GM06990 (cell line): ENCODE measurements around the gene MUC22.
"Not testable (repeated sequence)": the region's sequence is repeated elsewhere in the genome, so short reads cannot be mapped to it uniquely, and the experiment has no call there.

Experiments
- DNase-seq: peaks from one replicate; pipeline ENCODE4 v3.0.0-alpha.2; 2011; ENCODE audit not compliant: insufficient read length; ENCODE audit errors: extremely low read depth
- H3K27me3 ChIP-seq: replicated peaks from 2 replicates; pipeline ENCODE4 v1.6.0; 2011; ENCODE audit warnings: low read length; ENCODE audit not compliant: control insufficient read depth, insufficient read depth
- H3K36me3 ChIP-seq: 2 replicates; pipeline ENCODE4 v1.5.1; 2011; ENCODE audit warnings: low read length; ENCODE audit not compliant: control insufficient read depth, insufficient read depth
- H3K4me3 ChIP-seq: replicated peaks from 2 replicates; pipeline ENCODE4 v1.5.1; 2011; ENCODE audit warnings: low read depth, mild to moderate bottlenecking, control low read depth, low read length
- TF ChIP-seq, protein P1 (sequence below): IDR thresholded peaks from 2 replicates; pipeline ENCODE4 v1.5.1; 2011; ENCODE audit warnings: low read length, control low read depth, mild to moderate bottlenecking, inconsistent platforms; ENCODE audit not compliant: insufficient read depth, poor library complexity, severe bottlenecking

Gene MUC22

DNA sequence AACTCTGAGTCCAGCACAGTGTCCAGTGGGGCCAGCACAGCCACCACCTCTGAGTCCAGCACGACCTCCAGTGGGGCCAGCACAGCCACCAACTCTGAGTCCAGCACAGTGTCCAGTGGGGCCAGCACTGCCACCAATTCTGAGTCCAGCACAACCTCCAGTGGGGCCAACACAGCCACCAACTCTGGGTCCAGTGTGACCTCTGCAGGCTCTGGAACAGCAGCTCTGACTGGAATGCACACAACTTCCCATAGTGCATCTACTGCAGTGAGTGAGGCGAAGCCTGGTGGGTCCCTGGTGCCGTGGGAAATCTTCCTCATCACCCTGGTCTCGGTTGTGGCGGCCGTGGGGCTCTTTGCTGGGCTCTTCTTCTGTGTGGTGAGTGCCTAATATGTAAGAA is 23.0 kb upstream of the MUC22 start:
- no peak for DNase-seq
- Histone ChIP-seq H3K27me3 (no peaks in the 10 kb centered on the region; the same call in 1 of the 2 replicates), H3K36me3 (no peaks in the 10 kb centered on the region), H3K4me3 (no peak overlapping the region)
- TF ChIP-seq, protein P1, sequence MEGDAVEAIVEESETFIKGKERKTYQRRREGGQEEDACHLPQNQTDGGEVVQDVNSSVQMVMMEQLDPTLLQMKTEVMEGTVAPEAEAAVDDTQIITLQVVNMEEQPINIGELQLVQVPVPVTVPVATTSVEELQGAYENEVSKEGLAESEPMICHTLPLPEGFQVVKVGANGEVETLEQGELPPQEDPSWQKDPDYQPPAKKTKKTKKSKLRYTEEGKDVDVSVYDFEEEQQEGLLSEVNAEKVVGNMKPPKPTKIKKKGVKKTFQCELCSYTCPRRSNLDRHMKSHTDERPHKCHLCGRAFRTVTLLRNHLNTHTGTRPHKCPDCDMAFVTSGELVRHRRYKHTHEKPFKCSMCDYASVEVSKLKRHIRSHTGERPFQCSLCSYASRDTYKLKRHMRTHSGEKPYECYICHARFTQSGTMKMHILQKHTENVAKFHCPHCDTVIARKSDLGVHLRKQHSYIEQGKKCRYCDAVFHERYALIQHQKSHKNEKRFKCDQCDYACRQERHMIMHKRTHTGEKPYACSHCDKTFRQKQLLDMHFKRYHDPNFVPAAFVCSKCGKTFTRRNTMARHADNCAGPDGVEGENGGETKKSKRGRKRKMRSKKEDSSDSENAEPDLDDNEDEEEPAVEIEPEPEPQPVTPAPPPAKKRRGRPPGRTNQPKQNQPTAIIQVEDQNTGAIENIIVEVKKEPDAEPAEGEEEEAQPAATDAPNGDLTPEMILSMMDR = no peak

DNA sequence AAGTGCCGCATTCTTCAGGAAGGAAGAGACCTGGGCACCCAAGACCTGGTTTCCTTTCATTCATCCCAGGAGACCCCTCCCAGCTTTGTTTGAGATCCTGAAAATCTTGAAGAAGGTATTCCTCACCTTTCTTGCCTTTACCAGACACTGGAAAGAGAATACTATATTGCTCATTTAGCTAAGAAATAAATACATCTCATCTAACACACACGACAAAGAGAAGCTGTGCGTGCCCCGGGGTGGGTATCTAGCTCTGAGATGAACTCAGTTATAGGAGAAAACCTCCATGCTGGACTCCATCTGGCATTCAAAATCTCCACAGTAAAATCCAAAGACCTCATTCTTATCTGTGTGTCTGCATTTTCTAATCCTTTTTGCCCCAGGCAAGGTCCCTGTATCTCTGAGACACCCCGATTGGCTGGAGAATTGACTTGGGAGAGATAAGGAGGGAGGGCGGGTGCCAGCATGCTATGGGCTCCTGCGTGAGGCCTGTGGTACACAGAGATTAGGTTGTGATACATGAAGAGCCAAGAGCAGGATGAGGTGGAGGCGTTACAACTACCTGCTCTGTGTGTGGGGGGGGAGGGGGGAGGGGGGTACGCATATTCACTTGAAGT is 22.0 kb upstream of the MUC22 start:
- Histone ChIP-seq H3K4me3 (no peak overlapping the region), H3K36me3 (no peaks in the 10 kb centered on the region), H3K27me3 (no peaks in the 10 kb centered on the region; the same call in 1 of the 2 replicates)
- no peak for DNase-seq
- TF ChIP-seq, protein P1 = no peak

DNA sequence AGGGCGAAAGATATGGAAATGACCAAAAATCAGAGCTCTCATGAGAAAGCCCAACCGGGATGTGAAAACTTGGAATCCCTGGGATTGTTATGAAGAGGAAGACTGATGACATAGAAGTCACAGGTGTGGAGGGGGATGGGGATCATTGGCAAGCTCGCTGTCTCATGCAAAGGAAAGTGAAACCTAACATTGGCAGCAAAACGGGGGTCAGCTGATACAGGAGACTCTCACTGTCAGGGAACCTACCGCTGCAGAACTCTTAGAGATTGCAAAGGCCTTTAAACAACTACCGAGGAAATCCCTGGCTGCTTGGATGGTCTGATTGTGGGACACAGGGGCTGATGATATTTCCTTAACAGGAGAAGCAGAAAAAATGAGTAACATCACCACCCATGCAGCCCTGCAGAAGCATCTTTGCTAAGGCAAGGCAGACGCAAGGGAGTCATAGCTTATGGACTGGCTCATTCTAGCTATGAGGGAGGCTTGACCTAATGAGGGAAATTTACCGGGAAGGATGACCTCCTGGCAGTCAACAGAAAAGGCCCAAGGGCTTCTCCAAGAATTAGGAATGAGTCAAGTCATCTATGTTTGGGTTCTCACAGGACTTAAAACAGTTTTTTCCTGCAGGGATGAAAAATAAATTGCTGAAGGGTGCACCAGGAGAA is 19.7 kb upstream of the MUC22 start:
- Histone ChIP-seq H3K36me3 (no peaks in the 10 kb centered on the region), H3K27me3 (no peaks in the 10 kb centered on the region), H3K4me3 (no peak overlapping the region)
- no peak for DNase-seq
- TF ChIP-seq, protein P1 = no peak

DNA sequence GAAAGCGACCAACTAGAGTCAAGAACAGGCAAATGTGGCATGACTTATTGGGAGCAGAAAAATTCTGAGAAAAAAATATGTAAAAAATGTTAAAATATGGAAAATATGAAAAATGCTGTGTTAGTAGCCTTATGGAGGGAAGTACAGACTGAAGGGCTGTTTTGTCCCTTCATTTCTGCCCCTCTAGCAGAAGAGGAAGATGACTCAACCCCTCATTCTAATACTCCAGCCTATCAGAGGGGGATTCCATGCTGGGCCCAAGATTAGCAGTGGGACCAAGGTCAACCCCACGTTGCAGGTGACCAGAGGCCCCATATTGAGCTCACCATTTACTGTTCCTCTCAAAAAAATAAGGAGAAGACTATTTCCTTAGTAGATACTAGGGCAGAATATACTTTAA is 18.4 kb upstream of the MUC22 start:
- H3K27me3 ChIP-seq = no peaks in the 10 kb centered on the region
- H3K36me3 ChIP-seq = no peaks in the 10 kb centered on the region
- no peak for DNase-seq
- H3K4me3 ChIP-seq = no peak overlapping the region
- TF ChIP-seq, protein P1 = no peak

DNA sequence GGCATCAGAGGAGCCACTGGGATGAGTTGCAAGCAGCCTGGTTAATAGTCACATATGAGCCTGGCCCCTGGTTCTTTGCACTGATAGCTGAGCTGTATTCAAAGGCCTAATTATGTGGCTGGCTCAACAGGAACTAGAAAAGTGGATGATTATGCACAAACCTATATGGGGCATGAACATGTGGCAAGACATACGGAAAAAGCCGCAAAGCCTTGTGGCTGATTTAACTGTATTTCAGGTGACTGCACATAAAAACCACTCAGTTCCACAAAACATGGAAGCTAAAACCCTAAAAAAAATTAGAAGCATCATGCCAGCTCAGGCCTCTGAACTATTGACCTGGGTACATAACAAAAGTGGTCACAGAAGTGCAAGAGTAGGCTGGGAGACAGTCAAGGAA is 13.0 kb upstream of the MUC22 start:
- Histone ChIP-seq H3K4me3 (no peak overlapping the region), H3K36me3 (no peaks in the 10 kb centered on the region), H3K27me3 (no peaks in the 10 kb centered on the region)
- TF ChIP-seq, protein P1 = no peak
- no peak for DNase-seq

DNA sequence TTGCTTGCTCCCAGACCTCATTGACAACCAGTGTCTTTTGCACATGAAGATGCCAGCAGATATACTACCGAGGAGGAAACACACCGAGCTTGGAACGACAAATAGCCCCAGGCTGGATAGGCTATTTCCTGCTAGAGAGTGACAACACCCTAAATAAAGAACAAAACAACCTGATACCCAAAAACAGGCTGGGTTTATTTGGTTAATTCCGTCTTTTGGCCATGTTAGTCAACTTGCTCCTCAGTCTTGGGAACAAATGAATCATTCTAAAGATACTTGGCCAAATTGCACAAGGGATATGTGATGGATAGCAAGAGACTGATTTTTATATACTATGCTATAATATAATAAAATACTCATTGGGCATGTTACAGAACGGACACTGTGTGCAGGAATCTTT is 11.5 kb upstream of the MUC22 start:
- TF ChIP-seq, protein P1 = no peak
- H3K27me3 ChIP-seq = no peaks in the 10 kb centered on the region
- H3K36me3 ChIP-seq = no peaks in the 10 kb centered on the region
- DNase-seq = no peak
- no peak overlapping the region for H3K4me3 ChIP-seq

DNA sequence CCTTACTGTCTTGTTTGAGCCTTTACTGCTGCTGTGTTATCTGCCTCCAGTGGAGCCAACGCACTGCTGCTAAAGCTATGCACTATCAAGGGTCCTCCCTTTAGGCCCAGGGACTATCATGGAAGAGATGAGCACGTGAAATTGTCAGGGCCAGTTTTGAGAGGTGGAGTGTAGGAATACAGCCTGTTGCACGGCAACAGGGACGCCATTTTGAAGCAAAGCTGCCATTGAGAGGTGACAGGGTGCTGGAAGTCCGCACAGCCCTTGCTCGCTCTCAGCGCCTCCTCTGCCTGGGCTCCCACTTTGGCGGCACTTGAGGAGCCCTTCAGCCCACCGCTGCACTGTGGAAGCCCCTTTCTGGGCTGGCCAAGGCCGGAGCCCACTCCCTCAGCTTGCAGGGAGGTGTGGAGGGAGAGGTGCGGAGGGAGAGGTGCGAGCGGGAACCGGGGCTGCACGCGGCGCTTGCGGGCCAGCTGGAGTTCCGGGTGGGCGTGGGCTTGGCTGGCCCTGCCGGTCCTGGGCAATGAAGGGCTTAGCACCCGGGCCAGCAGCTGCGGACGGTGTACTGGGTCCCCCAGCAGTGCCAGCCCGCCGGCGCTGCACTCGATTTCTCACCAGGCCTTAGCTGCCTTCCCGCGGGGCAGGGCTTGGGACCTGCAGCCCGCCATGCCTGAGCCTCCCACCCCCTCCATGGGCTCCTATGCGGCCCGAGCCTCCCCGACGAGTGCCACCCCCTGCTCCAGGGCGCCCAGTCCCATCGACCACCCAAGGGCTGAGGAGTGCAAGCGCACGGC is 10.0 kb upstream of the MUC22 start:
- not testable (repeated sequence) for H3K36me3 ChIP-seq, H3K4me3 ChIP-seq, DNase-seq, H3K27me3 ChIP-seq
